NCI-H2227 treated with DMSO at 0.1 percent for 48 hours (cell line): ENCODE data around the gene TMCO4.

Experiments
- DNase-seq: peaks from one replicate; lab custom pipeline; 2025; lab: John Stamatoyannopoulos, UW

TMCO4 gene

GRCh38 chr1:19715334-19716203, 84.1 kb downstream of the TMCO4 start:
- peak; percentile 95 for DNase-seq

GRCh38 chr1:19712928-19713327, 86.8 kb downstream of the TMCO4 start:
- DNase-seq = no peak

GRCh38 chr1:19710825-19711611, 88.7 kb downstream of the TMCO4 start:
- no peak for DNase-seq

GRCh38 chr1:19709260-19709793, 90.4 kb downstream of the TMCO4 start:
- no peak for DNase-seq

- DNase-seq = no peak
These were observed 91.1 kb downstream of the TMCO4 start for GRCh38 chr1:19708567-19709110.

- DNase-seq = no peak
These were observed 93.6 kb downstream of the TMCO4 start for GRCh38 chr1:19706136-19706535.

- DNase-seq = no peak
These were observed 94.3 kb downstream of the TMCO4 start for GRCh38 chr1:19705464-19705863.

GRCh38 chr1:19704247-19705113, 95.2 kb downstream of the TMCO4 start:
- peak; percentile 38 for DNase-seq

- DNase-seq = no peak
These were observed 96.4 kb downstream of the TMCO4 start for GRCh38 chr1:19703280-19703679.

GRCh38 chr1:19700079-19700777, 99.5 kb downstream of the TMCO4 start:
- no peak for DNase-seq

- DNase-seq = no peak
These were observed 101.5 kb downstream of the TMCO4 start for GRCh38 chr1:19698181-19698580.

GRCh38 chr1:19696820-19697219, 102.9 kb downstream of the TMCO4 start:
- no peak for DNase-seq

- no peak for DNase-seq
These were observed 103.9 kb downstream of the TMCO4 start for GRCh38 chr1:19695772-19696171.

GRCh38 chr1:19694298-19694697, 105.4 kb downstream of the TMCO4 start:
- DNase-seq = no peak

GRCh38 chr1:19690342-19690741, 109.4 kb downstream of the TMCO4 start:
- DNase-seq = no peak

GRCh38 chr1:19689856-19690255, 109.9 kb downstream of the TMCO4 start:
- DNase-seq = no peak

GRCh38 chr1:19689085-19689757, 110.5 kb downstream of the TMCO4 start:
- DNase-seq = no peak

GRCh38 chr1:19688041-19688842, 111.5 kb downstream of the TMCO4 start:
- no peak for DNase-seq

- DNase-seq = no peak
These were observed 112.3 kb downstream of the TMCO4 start for GRCh38 chr1:19687414-19687813.

- DNase-seq = no peak
These were observed 113.7 kb downstream of the TMCO4 start for GRCh38 chr1:19685994-19686393.
